AG09309 (cell line): ENCODE results near the gene ANKRD27.

Experiments used
- DNase-seq: peaks from one replicate; pipeline ENCODE4 v3.0.0-alpha.2; 2010; ENCODE audit warnings: low read depth
- H3K4me3 ChIP-seq: 2 replicates; pipeline ENCODE4 v1.5.1; 2011; ENCODE audit warnings: mild to moderate bottlenecking, low read depth, low read length, moderate library complexity; ENCODE audit not compliant: control insufficient read depth
- CTCF ChIP-seq: IDR thresholded peaks from 2 replicates; pipeline ENCODE4 v1.5.1; 2011; ENCODE audit warnings: mild to moderate bottlenecking, low read depth, low read length, inconsistent platforms; ENCODE audit not compliant: insufficient read depth, control insufficient read depth; ENCODE audit errors: missing control alignments

Gene ANKRD27

GRCh38 chr19:32651729-32652140 lies 23.2 kb downstream of the ANKRD27 start:
- no peak for TF ChIP-seq CTCF
- H3K4me3 ChIP-seq = no peak overlapping the region
- DNase-seq = no peak

DNA sequence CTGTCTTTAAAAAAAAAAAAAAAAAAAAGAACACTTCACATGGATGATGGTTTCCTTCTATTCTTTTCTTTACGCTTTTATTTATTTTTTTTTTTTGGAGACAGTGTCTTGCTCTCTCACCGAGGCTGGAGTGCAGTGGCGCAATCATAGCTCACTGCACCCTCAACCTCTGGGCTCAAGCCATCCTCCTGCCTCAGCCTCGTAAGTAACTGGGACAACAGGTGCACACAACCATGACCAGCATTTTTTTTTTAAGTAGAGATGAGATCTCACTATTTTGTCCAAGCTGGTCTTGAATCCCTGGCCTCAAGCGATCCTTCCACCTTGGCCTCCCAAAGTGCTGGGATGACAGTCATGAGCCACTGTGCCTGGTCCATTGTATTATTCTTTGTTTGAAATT lies 24.3 kb downstream of the ANKRD27 start:
- TF ChIP-seq CTCF = no peak
- H3K4me3 ChIP-seq = no peak overlapping the region
- DNase-seq = no peak

- H3K4me3 ChIP-seq = no peak overlapping the region
- TF ChIP-seq CTCF = no peak
- DNase-seq = no peak
These were observed 25.2 kb downstream of the ANKRD27 start for GRCh38 chr19:32649751-32650150.

GRCh38 chr19:32647361-32647760 lies 27.6 kb downstream of the ANKRD27 start:
- DNase-seq = no peak
- TF ChIP-seq CTCF = no peak
- H3K4me3 ChIP-seq = no peak overlapping the region

- no peak for DNase-seq
- TF ChIP-seq CTCF = no peak
- H3K4me3 ChIP-seq = no peak overlapping the region
These were observed 28.4 kb downstream of the ANKRD27 start for GRCh38 chr19:32646556-32646955.

DNA sequence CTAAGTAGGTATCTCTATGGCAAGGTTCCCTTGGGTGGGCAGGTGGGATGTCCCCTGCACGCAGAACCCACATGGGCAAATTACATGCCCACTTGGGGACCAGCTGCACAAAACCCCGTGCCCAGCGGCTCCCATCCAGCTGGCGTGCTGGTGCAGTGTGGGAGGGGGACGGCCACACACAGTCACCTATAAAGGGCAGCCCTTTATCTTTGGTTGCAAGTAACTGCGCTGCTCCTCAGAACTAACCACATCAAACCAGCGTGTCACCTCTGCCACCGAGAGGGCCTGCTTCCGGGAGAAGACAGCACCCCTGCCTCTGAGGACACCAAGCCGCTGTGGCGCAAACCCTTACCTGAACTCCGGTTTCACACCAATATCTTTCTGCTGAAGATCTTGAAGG lies 32.2 kb downstream of the ANKRD27 start:
- no peak overlapping the region for H3K4me3 ChIP-seq
- no peak for DNase-seq
- TF ChIP-seq CTCF = no peak

DNA sequence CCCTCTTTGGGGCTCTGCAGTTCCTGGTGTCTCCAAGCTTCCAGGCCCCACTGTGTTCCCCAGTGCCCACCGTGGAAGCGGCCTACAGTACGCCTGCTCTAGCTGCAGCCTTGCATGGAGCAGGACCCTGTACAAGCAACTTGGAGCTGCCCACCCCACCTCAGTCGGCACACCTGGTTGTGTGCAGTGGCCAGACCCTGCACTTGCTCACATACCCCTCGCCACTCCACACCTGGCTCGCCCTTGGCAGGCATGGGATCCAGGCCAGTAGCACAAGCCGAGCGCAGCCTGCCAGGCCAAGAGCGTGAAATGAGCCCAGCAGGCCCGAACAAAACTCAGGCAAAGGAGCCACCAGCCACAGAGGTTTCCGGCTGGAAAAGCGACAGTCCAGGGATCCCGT lies 36.4 kb downstream of the ANKRD27 start:
- H3K4me3 ChIP-seq = no peak overlapping the region
- TF ChIP-seq CTCF = no peak
- DNase-seq = no peak
